H9 (cell line): ENCODE results near the gene PTP4A1. TPM values are rescaled to one million over a fixed set of nuclear protein-coding genes. Genes with fewer than 3 reads are reported as not detected.

ENCODE experiments used
- DNase-seq: peaks from one replicate; pipeline ENCODE4 v3.0.0-alpha.2; 2017
- H2AFZ ChIP-seq: one replicate; pipeline ENCODE4 v1.6.1; 2013; ENCODE audit warnings: mild to moderate bottlenecking, low read length, control low read depth, moderate library complexity
- H2AK5ac ChIP-seq: 2 replicates; pipeline ENCODE4 v1.6.1; 2013; ENCODE audit warnings: low read length, control low read depth, mixed read lengths; ENCODE audit not compliant: insufficient read length
- H2BK120ac ChIP-seq: one replicate; pipeline ENCODE4 v1.6.1; 2013; ENCODE audit warnings: low read depth, mild to moderate bottlenecking, low read length, control low read depth, inconsistent platforms; ENCODE audit not compliant: poor library complexity, severe bottlenecking
- H2BK12ac ChIP-seq: 2 replicates; pipeline ENCODE4 v1.6.1; 2013; ENCODE audit warnings: low read length, control low read depth, mixed read lengths, low read depth; ENCODE audit not compliant: insufficient read length
- H2BK15ac ChIP-seq: 2 replicates; pipeline ENCODE4 v1.6.1; 2013; ENCODE audit warnings: low read depth, low read length, control low read depth
- H2BK20ac ChIP-seq: one replicate; pipeline ENCODE4 v1.6.1; 2013; ENCODE audit warnings: low read depth, mild to moderate bottlenecking, low read length, control low read depth, inconsistent platforms; ENCODE audit not compliant: poor library complexity, severe bottlenecking
- H2BK5ac ChIP-seq: 2 replicates; pipeline ENCODE4 v1.6.1; 2013; ENCODE audit warnings: low read length, control low read depth, mixed read lengths; ENCODE audit not compliant: insufficient read length
- H3K14ac ChIP-seq: 2 replicates; pipeline ENCODE4 v1.6.1; 2013; ENCODE audit warnings: low read length, control low read depth; ENCODE audit not compliant: insufficient read depth
- H3K18ac ChIP-seq: 2 replicates; pipeline ENCODE4 v1.6.1; 2013; ENCODE audit warnings: low read depth, mild to moderate bottlenecking, mixed read lengths, low read length, control low read depth; ENCODE audit not compliant: insufficient read length
- H3K23ac ChIP-seq: 2 replicates; pipeline ENCODE4 v1.6.1; 2013; ENCODE audit warnings: low read length, control low read depth, mixed read lengths, low read depth; ENCODE audit not compliant: insufficient read length
- H3K23me2 ChIP-seq: 2 replicates; pipeline ENCODE4 v1.6.1; 2013; ENCODE audit warnings: low read depth, mild to moderate bottlenecking, mixed read lengths, low read length, control low read depth; ENCODE audit not compliant: insufficient read length, poor library complexity, severe bottlenecking
- H3K27ac ChIP-seq: 2 replicates; pipeline ENCODE4 v1.5.1; 2013; ENCODE audit warnings: low read length, control low read depth, mixed read lengths, low read depth; ENCODE audit not compliant: insufficient read length
- H3K27me3 ChIP-seq: 2 replicates; pipeline ENCODE4 v1.6.1; 2013; ENCODE audit warnings: low read length, control low read depth, inconsistent platforms; ENCODE audit not compliant: insufficient read depth
- H3K4ac ChIP-seq: 2 replicates; pipeline ENCODE4 v1.6.1; 2013; ENCODE audit warnings: low read depth, mild to moderate bottlenecking, control low read depth, inconsistent platforms, low read length, moderate library complexity
- H3K4me1 ChIP-seq: 2 replicates; pipeline ENCODE4 v1.6.1; 2013; ENCODE audit warnings: low read length, control low read depth, inconsistent platforms; ENCODE audit not compliant: insufficient read depth
- H3K4me2 ChIP-seq: 2 replicates; pipeline ENCODE4 v1.6.1; 2013; ENCODE audit warnings: low read length, control low read depth, mixed read lengths; ENCODE audit not compliant: insufficient read length, insufficient read depth
- H3K56ac ChIP-seq: 2 replicates; pipeline ENCODE4 v1.6.1; 2013; ENCODE audit warnings: low read depth, mild to moderate bottlenecking, mixed read lengths, low read length, control low read depth; ENCODE audit not compliant: insufficient read length
- H3K79me1 ChIP-seq: 2 replicates; pipeline ENCODE4 v1.6.1; 2013; ENCODE audit warnings: low read depth, mild to moderate bottlenecking, moderate library complexity, low read length, control low read depth, inconsistent platforms; ENCODE audit not compliant: insufficient read depth, poor library complexity, severe bottlenecking
- H3K79me2 ChIP-seq: 2 replicates; pipeline ENCODE4 v1.6.1; 2013; ENCODE audit warnings: low read length, control low read depth, inconsistent platforms; ENCODE audit not compliant: insufficient read depth
- H3K9ac ChIP-seq: 2 replicates; pipeline ENCODE4 v1.6.1; 2013; ENCODE audit warnings: low read length, control low read depth, mixed read lengths; ENCODE audit not compliant: insufficient read length; ENCODE audit errors: extremely low read depth
- H3K9me3 ChIP-seq: one replicate; pipeline ENCODE4 v1.6.1; 2013; ENCODE audit warnings: low read depth, low read length, inconsistent platforms; ENCODE audit not compliant: control insufficient read depth
- H3T11ph ChIP-seq: one replicate; pipeline ENCODE4 v1.6.1; 2013; ENCODE audit warnings: mild to moderate bottlenecking, low read length, control low read depth, inconsistent platforms
- H4K20me1 ChIP-seq: one replicate; pipeline ENCODE4 v1.6.1; 2013; ENCODE audit not compliant: control insufficient read depth, insufficient read length, insufficient read depth
- H4K5ac ChIP-seq: 2 replicates; pipeline ENCODE4 v1.6.1; 2013; ENCODE audit warnings: low read depth, mild to moderate bottlenecking, mixed read lengths, low read length, control low read depth; ENCODE audit not compliant: insufficient read length
- H4K8ac ChIP-seq: replicated peaks from 2 replicates; pipeline ENCODE4 v1.6.1; 2013; ENCODE audit warnings: low read length, control low read depth, mixed read lengths, low read depth; ENCODE audit not compliant: insufficient read length
- H4K91ac ChIP-seq: 2 replicates; pipeline ENCODE4 v1.6.1; 2013; ENCODE audit warnings: low read depth, mild to moderate bottlenecking, moderate library complexity, mixed read lengths, low read length, control low read depth; ENCODE audit not compliant: insufficient read length
- H3K27ac Mint-ChIP-seq, 3 experiments: 2 replicates in 2 of 3; 3 replicates in 1 of 3; pipeline ENCODE4 v1.8.0; 2020 to 2021; ENCODE audit warnings: mixed read lengths in 3 of 3, mild to moderate bottlenecking in 1 of 3, moderate library complexity in 1 of 3
- H3K27me3 Mint-ChIP-seq: 2 replicates; pipeline ENCODE4 v1.8.0; 2021; ENCODE audit warnings: low read depth, mild to moderate bottlenecking, moderate library complexity, mixed read lengths
- H3K36me3 Mint-ChIP-seq, 3 experiments: 2 replicates in 2 of 3; 3 replicates in 1 of 3; pipeline ENCODE4 v1.8.0; 2020 to 2021; ENCODE audit warnings: low read depth in 3 of 3, mixed read lengths in 3 of 3; ENCODE audit not compliant: insufficient read depth in 1 of 3
- H3K4me1 Mint-ChIP-seq, 2 experiments: 2 replicates each; pipeline ENCODE4 v1.8.0; 2020; ENCODE audit warnings: mixed read lengths in 2 of 2
- H3K4me3 Mint-ChIP-seq, 2 experiments: 2 replicates in 1 of 2; 3 replicates in 1 of 2; pipeline ENCODE4 v1.8.0; 2020 to 2021; ENCODE audit warnings: mild to moderate bottlenecking in 2 of 2, mixed read lengths in 2 of 2, moderate library complexity in 1 of 2
- H3K9me3 Mint-ChIP-seq, 2 experiments: 2 replicates in 1 of 2; 3 replicates in 1 of 2; pipeline ENCODE4 v1.8.0; 2020; ENCODE audit warnings: mild to moderate bottlenecking in 2 of 2, mixed read lengths in 2 of 2, moderate library complexity in 1 of 2
- WGBS: extraction: QIAGEN DNeasy Blood & Tissue Kit; methylation state at CpG from one replicate; pipeline ENCODE4 v1.1.7; 2013; ENCODE audit warnings: missing lambda C conversion rate, low lambda C conversion rate, mixed read lengths; ENCODE audit not compliant: insufficient read length; ENCODE audit errors: extremely low coverage; 5-methylcytosine and 5-hydroxymethylcytosine counted together
- total RNA-seq: library from RNA; stranded (reverse); gene quantifications from 2 replicates; pipeline ENCODE4 v1.2.1, GENCODE V29; 2021
- TF ChIP-seq, protein P1 (sequence below): fragments of 200-600 bp; sonication (generic); conservative IDR thresholded peaks from 3 replicates; pipeline ENCODE4 v1.8.0; 2021; ENCODE audit warnings: antibody characterized with exemption, mild to moderate bottlenecking

Gene PTP4A1
- total RNA-seq, 1 experiment from 2014 or later: 85.9 TPM

GRCh38 chr6:63572747-63573075 lies 431 bp downstream of the PTP4A1 start:
- peaks cover 7% of the 10 kb centered on the region for H3K23me2 ChIP-seq
- peak overlapping the region; percentile 95 for H3K14ac ChIP-seq
- peak overlapping the region; percentile 95 for H4K91ac ChIP-seq
- TF ChIP-seq, protein P1, sequence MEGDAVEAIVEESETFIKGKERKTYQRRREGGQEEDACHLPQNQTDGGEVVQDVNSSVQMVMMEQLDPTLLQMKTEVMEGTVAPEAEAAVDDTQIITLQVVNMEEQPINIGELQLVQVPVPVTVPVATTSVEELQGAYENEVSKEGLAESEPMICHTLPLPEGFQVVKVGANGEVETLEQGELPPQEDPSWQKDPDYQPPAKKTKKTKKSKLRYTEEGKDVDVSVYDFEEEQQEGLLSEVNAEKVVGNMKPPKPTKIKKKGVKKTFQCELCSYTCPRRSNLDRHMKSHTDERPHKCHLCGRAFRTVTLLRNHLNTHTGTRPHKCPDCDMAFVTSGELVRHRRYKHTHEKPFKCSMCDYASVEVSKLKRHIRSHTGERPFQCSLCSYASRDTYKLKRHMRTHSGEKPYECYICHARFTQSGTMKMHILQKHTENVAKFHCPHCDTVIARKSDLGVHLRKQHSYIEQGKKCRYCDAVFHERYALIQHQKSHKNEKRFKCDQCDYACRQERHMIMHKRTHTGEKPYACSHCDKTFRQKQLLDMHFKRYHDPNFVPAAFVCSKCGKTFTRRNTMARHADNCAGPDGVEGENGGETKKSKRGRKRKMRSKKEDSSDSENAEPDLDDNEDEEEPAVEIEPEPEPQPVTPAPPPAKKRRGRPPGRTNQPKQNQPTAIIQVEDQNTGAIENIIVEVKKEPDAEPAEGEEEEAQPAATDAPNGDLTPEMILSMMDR: no peak
- H3T11ph ChIP-seq: peak overlapping the region; percentile 22
- peak overlapping the region; percentile 99 for H3K9ac ChIP-seq
- DNase-seq: no peak
- WGBS: no CpG with 5 or more reads among the region's 42 CpGs
- H2AFZ ChIP-seq: no peak overlapping the region
- peak overlapping the region; percentile 78 for H3K4ac ChIP-seq
- H4K8ac ChIP-seq: no peak overlapping the region
- H3K4me2 ChIP-seq: peak overlapping the region; percentile 76
- H3K9me3 ChIP-seq: no peaks in the 10 kb centered on the region
- peak overlapping the region; percentile 86 for H2BK120ac ChIP-seq
- no peaks in the 10 kb centered on the region for H3K79me1 ChIP-seq
- no peak overlapping the region for H2AK5ac ChIP-seq
- peak overlapping the region; percentile 95 for H2BK5ac ChIP-seq
- Mint-ChIP-seq H3K27me3 (no peaks in the 10 kb centered on the region; the same call in none of the 2 replicates), H3K36me3 (peaks cover 17 to 28% (median 27%) of the 10 kb centered on the region in 3 experiments; a peak in 6 of 7 replicates), H3K9me3 (peaks cover 2 to 5% of the 10 kb centered on the region in 2 experiments; a peak in 2 of 5 replicates), H3K4me1 (peaks cover 20 to 30% of the 10 kb centered on the region in 2 experiments), H3K4me3 (peak overlapping the region; percentile 89 to 90), H3K27ac (peak overlapping the region; percentile 91 to 96 (median 91); a peak in 4 of 7 replicates)
- no peak overlapping the region for H3K27ac ChIP-seq
- H4K20me1 ChIP-seq: no peaks in the 10 kb centered on the region
- no peak overlapping the region for H3K23ac ChIP-seq
- H3K4me1 ChIP-seq: no peaks in the 10 kb centered on the region; the same call in 1 of the 2 replicates
- H2BK15ac ChIP-seq: no peak overlapping the region; the same call in 1 of the 2 replicates
- peaks cover 16% of the 10 kb centered on the region; the same call in 1 of the 2 replicates for H3K79me2 ChIP-seq
- peak overlapping the region; percentile 96 for H4K5ac ChIP-seq
- no peaks in the 10 kb centered on the region for H3K27me3 ChIP-seq
- no peak overlapping the region for H2BK20ac ChIP-seq
- H3K18ac ChIP-seq: peak overlapping the region; percentile 100
- no peak overlapping the region for H3K56ac ChIP-seq
- H2BK12ac ChIP-seq: peak overlapping the region; percentile 85
